Suprapubic skin (tissue), 4 donors: ENCODE measurements around the gene GNB4. TPM values are rescaled to one million over a fixed set of nuclear protein-coding genes. Genes with fewer than 3 reads are reported as not detected.

Source experiments
- DNase-seq, 2 donors: peaks; one replicate each; pipeline ENCODE4 v3.0.0-alpha.2; 2019; ENCODE audit warnings: low spot score in 2 of 2
- H3K27ac ChIP-seq: fragments of 200-600 bp; sonication (generic); one replicate; pipeline ENCODE4 v1.5.1; 2019
- H3K27me3 ChIP-seq: fragments of 200-600 bp; sonication (generic); one replicate; pipeline ENCODE4 v1.5.1; 2019
- H3K36me3 ChIP-seq: fragments of 200-600 bp; sonication (generic); one replicate; pipeline ENCODE4 v1.5.1; 2019
- H3K4me1 ChIP-seq: fragments of 200-600 bp; sonication (generic); one replicate; pipeline ENCODE4 v1.5.1; 2019
- H3K4me3 ChIP-seq: fragments of 200-600 bp; sonication (generic); one replicate; pipeline ENCODE4 v1.5.1; 2019; ENCODE audit warnings: mild to moderate bottlenecking
- H3K9me3 ChIP-seq: fragments of 200-600 bp; sonication (generic); one replicate; pipeline ENCODE4 v1.5.1; 2019
- CTCF ChIP-seq, 2 donors: fragments of 200-600 bp in 1 of 2; fragments of 450-650 bp in 1 of 2; sonication (generic) in 1 of 2; IDR thresholded peaks; one replicate each; pipeline ENCODE4 v1.5.1; 2016 to 2019; ENCODE audit warnings: antibody characterized with exemption in 2 of 2, mild to moderate bottlenecking in 1 of 2, moderate library complexity in 1 of 2
- EP300 ChIP-seq: sonication (generic); formaldehyde crosslinking; IDR thresholded peaks from one replicate; pipeline ENCODE4 v1.6.1; 2017; ENCODE audit warnings: antibody characterized with exemption
- POLR2A ChIP-seq, 2 donors: fragments of 450-650 bp; IDR thresholded peaks; one replicate each; pipeline ENCODE4 v1.6.1; 2017; ENCODE audit warnings: antibody characterized with exemption in 2 of 2, mild to moderate bottlenecking in 2 of 2, moderate library complexity in 2 of 2
- POLR2AphosphoS5 ChIP-seq, 3 donors: sonication (generic); formaldehyde crosslinking; IDR thresholded peaks; one replicate each; pipeline ENCODE4 v1.6.1; 2017; ENCODE audit warnings: antibody characterized with exemption in 3 of 3
- WGBS: methylation state at CpG from one replicate; pipeline ENCODE4 v1.1.5; 2018; 5-methylcytosine and 5-hydroxymethylcytosine counted together
- total RNA-seq, 4 donors: library from RNA; depleted of rRNA; stranded (reverse); fragments of >200 nt; gene quantifications; one replicate each; pipeline ENCODE4 v1.1.0, GENCODE V29; 2016

The GNB4 gene
- total RNA-seq, 4 donors from 2014 or later: 70.5 to 91.1 (median 83.4) TPM

- H3K4me3 ChIP-seq: no peak overlapping the region
- H3K9me3 ChIP-seq: no peaks in the 10 kb centered on the region
- H3K36me3 ChIP-seq: peaks cover 53% of the 10 kb centered on the region
- H3K27me3 ChIP-seq: no peaks in the 10 kb centered on the region
- DNase-seq: no peak
- TF ChIP-seq CTCF (IDR thresholded peaks at IDR 0.05) (no peak), EP300 (no peak), POLR2AphosphoS5 (IDR thresholded peaks at IDR 0.05) (no peak), POLR2A (IDR thresholded peaks at IDR 0.05) (no peak)
- no peak overlapping the region for H3K27ac ChIP-seq
- no peaks in the 10 kb centered on the region for H3K4me1 ChIP-seq
- WGBS: 96% methylated on average over 2 of the region's 2 CpGs
These were observed 40.9 kb downstream of the GNB4 start for GRCh38 chr3:179410331-179410730.

GRCh38 chr3:179404307-179404706, 47.0 kb downstream of the GNB4 start:
- H3K4me3 ChIP-seq: no peak overlapping the region
- 98% methylated on average over 2 of the region's 2 CpGs for WGBS
- H3K4me1 ChIP-seq: no peaks in the 10 kb centered on the region
- no peak for DNase-seq
- H3K9me3 ChIP-seq: no peaks in the 10 kb centered on the region
- no peak overlapping the region for H3K27ac ChIP-seq
- H3K27me3 ChIP-seq: no peaks in the 10 kb centered on the region
- peaks cover 65% of the 10 kb centered on the region for H3K36me3 ChIP-seq
- no peak for TF ChIP-seq POLR2A (IDR thresholded peaks at IDR 0.05)
- TF ChIP-seq POLR2AphosphoS5 (IDR thresholded peaks at IDR 0.05): no peak
- TF ChIP-seq CTCF (IDR thresholded peaks at IDR 0.05): no peak
- no peak for TF ChIP-seq EP300

- WGBS: 88% methylated on average over 5 of the region's 5 CpGs
- Histone ChIP-seq H3K4me1 (no peaks in the 10 kb centered on the region), H3K4me3 (no peak overlapping the region), H3K9me3 (no peaks in the 10 kb centered on the region), H3K27ac (no peak overlapping the region), H3K27me3 (no peaks in the 10 kb centered on the region), H3K36me3 (peaks cover 72% of the 10 kb centered on the region)
- no peak for TF ChIP-seq POLR2AphosphoS5 (IDR thresholded peaks at IDR 0.05)
- no peak for TF ChIP-seq CTCF (IDR thresholded peaks at IDR 0.05)
- TF ChIP-seq POLR2A (IDR thresholded peaks at IDR 0.05): no peak
- no peak for TF ChIP-seq EP300
- no peak for DNase-seq
These were observed 48.3 kb downstream of the GNB4 start for GRCh38 chr3:179402963-179403362.

- Histone ChIP-seq H3K4me3 (no peak overlapping the region), H3K9me3 (no peaks in the 10 kb centered on the region), H3K36me3 (peaks cover 71% of the 10 kb centered on the region), H3K4me1 (no peaks in the 10 kb centered on the region), H3K27me3 (no peaks in the 10 kb centered on the region), H3K27ac (no peak overlapping the region)
- TF ChIP-seq CTCF (IDR thresholded peaks at IDR 0.05) (no peak), POLR2AphosphoS5 (IDR thresholded peaks at IDR 0.05) (no peak), EP300 (no peak), POLR2A (IDR thresholded peaks at IDR 0.05) (no peak)
- WGBS: 76% methylated on average over 3 of the region's 3 CpGs
- DNase-seq: no peak
These were observed 49.7 kb downstream of the GNB4 start for GRCh38 chr3:179401561-179401960.

- DNase-seq: no peak
- Histone ChIP-seq H3K36me3 (peaks cover 64% of the 10 kb centered on the region), H3K27ac (no peak overlapping the region), H3K4me1 (no peaks in the 10 kb centered on the region), H3K27me3 (no peaks in the 10 kb centered on the region), H3K4me3 (no peak overlapping the region), H3K9me3 (no peaks in the 10 kb centered on the region)
- TF ChIP-seq CTCF (IDR thresholded peaks at IDR 0.05) (no peak), EP300 (no peak), POLR2AphosphoS5 (IDR thresholded peaks at IDR 0.05) (no peak), POLR2A (IDR thresholded peaks at IDR 0.05) (no peak)
- WGBS: 80% methylated on average over 2 of the region's 2 CpGs
These were observed 52.6 kb downstream of the GNB4 start for GRCh38 chr3:179398574-179399231.
